Kidney tubule cell (primary cell): Measurements from ENCODE around the gene ZNF331.
"Not testable (repeated sequence)": the region's sequence is repeated elsewhere in the genome, so short reads cannot be mapped to it uniquely, and the experiment has no call there.

Experiments
- DNase-seq: peaks from one replicate; pipeline ENCODE4 v3.0.0-alpha.2; 2018; ENCODE audit warnings: low spot score

ZNF331 gene

DNA sequence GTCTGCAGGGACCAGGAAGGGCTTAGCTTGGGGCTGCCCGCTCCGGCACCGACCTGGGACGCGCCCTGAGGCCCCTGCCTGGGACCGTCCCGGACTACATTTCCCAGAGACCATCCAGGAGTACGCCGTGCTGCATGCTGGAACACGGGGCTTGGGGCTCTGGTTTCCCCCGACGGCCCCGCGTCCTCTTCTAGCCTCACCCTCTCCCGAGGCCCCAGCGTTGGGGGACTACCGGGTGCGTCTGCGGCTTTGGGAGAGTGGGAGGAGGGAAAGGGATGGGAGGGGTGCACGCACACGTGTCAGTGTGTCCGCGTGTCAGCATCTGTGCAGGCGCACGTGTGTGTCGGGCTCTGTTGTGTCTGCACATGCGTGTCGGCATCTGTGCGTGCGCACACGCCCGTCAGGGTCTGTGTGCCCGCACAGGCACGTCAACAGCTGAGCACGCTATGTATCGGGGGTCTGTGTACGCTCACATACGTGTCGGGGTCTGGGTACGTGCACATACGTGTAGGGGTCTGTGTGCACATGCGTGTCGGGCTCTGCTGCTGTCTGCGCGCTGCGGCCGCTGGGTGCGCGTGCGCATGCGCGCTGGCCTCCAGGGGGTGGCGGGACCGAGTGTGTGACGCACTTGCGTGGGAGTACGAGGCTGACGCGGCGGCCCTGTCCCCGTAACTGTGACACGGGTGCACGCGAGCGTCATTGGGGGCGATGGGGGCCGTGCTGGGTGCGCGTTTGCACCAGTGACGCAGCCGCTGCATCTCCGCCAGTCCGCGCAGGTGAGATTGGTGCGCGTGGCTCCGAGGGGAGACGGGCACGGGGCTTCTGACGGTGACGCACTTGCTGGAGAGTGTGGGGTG is at the start of gene ZNF331:
Gene ZNF331, plus strand, starts transcription at position 625 of the 857 bp plus-strand sequence. CDS start 31,232 bp downstream, outside the sequence.
- peak; percentile 70 for DNase-seq

DNA sequence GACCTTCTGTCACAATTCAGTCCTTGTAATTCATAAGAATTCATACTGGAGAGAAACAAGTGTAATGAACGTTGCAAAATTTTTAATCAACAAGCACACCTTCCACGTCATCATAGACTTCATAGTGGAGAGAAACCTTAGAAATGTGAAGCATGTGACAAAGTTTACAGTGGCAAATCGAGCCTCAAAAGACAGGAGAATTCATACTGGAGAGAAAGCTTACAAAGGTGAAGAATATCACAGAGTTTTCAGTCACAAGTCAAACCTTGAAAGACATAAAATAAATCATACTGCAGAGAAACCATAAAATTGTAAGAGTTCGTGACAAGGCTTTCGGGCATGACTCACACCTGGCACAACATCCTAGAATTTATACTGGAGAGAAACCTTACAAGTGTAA is 45.8 kb upstream of the ZNF331 start:
- no peak for DNase-seq

DNA sequence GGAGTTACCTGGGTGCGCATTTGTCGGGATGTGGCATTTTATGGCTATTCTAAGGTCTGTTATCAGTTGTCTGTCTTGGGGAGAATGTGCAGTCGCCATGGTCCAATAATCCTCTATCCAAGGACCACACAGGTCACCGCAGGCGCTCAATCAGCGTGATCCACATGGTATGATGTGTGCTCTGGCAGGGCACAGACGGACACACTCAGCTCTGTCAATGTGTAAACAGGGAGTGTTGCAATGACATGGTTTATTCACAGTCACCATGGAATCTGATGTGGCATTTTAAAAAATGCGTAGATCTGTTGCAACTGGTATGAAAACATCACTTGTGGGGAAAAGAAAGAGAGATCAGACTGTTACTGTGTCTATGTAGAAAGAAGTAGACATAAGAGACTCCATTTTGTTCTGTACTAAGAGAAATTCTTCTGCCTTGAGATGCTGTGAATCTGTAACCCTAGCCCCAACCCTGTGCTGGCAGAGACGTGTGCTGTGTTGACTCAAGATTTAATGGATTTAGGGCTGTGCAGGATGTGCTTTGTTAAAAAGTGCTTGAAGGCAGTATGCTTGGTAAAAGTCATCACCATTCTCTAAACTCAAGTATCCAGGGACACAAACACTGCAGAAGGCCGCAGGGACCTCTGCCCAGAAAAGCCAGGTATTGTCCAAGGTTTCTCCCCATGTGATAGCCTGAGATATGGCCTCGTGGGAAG is 40.5 kb upstream of the ZNF331 start:
- DNase-seq = peak; percentile 70

DNA sequence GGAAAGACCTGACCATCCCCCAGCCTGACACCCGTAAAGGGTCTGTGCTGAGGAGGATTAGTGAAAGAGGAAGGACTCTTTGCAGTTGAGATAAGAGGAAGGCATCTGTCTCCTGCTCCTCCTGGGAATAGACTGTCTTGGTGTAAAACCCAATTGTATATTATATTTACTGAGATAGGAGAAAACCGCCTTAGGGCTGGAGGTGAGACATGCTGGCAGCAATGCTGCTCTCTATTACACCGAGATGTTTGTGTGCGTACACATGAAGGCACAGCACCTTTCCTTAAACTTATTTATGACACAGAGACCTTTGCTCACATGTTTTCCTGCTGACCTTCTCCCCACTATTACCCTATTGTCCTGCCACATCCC is 39.9 kb upstream of the ZNF331 start:
- not testable (repeated sequence) for DNase-seq

DNA sequence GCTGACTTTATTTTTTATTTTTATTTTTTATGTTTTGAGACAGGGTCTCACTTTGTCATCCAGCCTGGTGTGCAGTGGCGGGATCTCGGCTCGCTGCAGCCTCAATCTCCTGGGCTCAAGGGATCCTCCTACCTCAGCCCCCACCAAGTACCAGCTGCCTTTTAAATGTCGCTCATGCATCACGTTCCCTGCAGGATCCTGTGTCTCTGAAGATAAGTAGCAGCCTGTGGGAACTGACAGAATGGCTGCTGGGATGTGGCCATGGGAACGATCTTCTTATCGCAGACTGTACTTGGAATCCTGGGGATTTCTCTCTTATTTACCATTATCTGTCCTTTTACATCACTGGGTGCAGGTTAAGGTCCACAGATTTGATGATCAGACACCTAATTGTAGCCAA is 34.8 kb upstream of the ZNF331 start:
- DNase-seq = not testable (repeated sequence)

DNA sequence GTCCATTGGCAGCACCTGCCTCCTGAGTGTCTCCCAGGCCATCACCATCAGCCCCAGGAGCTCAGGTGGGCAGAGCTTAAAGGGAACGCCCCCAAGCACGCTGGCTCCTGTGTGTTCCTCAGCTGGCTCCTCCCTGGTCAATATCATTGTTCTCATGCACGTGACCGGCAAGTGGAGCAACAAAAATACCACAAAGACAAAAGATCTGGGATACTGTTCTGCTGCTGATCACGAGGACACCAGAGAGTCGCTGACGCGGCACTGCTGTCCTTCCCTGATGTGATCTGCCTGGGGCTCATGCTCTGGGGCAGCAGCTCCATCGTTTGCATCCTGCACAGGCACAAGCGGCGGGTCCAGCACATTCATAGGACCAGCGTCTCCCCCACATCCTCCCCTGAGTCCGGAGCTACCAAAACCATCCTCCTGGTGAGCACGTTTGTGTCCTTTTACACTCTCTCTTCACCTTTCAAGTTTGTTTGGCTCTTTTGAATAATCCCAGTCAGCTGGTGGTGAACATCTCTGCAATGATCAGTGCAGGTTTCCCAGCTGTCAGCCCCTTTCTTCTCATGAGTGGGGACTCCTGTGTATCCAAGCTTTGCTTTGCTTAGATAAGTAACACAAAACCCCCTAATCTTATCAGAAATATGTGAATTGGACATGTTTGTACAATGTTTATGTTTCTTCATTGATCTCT is 34.1 kb upstream of the ZNF331 start:
- DNase-seq = not testable (repeated sequence)

DNA sequence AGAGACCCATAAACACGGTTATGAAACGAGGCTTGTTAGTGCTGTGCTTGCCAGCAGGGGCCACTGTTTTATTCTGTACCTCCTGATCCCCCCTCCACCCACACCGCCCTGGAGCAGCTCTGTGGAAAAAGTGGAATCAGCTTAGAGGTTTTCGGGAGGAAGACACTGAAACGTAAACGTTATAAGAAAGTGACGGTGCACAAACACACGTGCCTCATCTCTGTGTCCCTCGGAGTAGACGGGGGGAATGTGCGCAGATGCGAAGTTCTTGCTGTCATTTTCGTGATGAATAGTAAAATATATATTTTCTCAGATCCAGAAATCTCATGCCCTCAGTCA is 33.6 kb upstream of the ZNF331 start:
- DNase-seq = not testable (repeated sequence)

DNA sequence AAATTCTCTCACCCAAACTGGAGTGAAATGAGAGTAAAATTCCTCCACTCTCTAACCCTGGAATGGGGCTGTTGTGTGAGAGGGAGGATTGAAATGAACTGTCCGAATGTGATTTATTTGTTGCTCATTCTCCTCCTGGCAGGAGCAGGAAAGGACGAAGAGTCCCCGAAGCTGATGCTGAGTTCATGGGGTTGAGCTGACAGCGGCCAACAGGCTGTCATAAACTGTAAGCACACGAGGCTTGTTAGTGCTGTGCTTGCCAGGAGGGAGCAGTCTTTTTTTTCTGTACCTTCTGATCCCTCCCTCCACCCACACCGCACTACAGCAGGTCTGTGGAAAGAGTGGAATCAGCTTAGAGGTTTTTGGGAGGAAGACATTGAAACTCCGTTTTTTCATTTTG is 33.1 kb upstream of the ZNF331 start:
- DNase-seq = no peak

DNA sequence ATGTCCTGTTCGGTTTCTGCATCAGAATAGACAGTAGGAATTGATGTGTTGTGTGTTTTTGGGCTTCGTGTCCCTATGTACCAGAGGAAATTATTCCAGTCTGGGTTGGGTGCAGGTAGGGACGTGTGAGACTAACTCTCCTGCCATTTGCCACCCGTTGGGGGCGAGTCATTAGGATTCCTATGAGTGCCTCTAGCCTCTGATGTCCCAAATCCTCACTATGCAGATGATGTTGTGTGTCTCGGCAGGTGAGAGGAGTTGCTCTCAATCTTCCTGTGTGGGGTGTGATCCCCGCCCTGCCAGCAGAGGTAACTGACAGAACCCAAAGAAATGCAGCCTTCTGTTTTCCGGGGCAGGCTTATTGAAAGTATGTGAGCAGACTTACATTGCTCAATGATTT is 31.2 kb upstream of the ZNF331 start:
- DNase-seq = no peak

DNA sequence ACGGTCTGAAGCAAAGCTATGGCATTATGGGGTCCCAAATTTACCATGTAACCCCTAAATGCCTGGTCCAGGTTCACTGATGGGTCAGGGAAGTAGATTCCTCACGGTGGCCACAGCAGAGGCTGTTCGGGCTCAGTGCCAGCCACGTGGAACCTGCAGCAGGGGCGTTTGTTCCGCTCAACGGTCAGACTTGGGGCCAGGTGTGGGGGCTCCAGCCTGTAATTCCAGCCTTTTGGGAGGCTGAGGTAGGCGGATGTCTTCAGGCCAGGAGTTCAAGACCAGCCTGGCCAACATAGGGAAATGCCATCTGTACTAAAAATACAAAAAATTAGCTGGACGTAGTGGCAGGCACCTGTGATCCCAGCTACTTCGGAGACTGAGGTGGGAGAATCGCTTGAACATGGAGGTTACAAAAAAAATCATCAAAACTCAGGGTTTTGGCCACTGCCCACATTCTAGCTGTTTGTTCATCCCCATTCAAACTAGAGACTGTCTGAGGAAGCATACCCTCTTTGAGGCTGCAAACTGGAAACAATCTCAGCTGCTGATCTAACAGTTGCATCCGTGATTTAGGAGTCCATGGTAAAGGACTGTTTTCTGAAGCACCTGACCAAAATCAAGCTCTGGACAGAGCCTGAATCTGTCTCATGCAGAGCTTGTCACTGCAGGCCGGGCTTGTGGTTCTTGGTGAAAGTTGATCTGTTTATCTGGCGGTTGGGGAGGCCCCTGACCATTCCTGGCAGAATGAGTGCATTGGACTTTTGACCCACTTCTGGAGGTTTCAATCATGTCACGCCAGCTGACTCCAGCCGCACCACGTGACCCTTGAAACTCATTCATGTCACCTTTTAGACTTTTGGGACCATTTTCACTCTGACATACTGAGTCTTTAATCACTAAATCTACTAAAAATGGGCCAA is 30.2 kb upstream of the ZNF331 start:
- peak; percentile 39 for DNase-seq

DNA sequence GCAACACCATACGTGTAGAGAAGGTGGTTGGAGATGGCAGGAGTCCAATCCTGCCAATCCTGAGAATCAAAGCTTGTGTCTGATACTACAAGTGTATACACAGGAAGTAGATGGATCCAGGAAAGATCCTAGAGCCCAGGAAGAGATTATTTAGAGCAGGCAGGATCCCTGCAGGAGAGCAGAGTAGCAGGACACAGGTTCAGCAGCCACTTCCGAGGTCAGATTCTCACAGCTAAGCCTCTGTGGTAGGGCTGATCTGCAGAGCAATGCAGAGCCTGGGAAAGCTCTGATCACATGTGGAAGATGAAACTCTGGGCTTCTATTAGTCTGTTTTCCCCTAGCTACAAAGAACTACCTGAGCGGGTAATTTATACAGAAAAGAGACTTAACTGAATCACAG is 28.5 kb upstream of the ZNF331 start:
- no peak for DNase-seq

DNA sequence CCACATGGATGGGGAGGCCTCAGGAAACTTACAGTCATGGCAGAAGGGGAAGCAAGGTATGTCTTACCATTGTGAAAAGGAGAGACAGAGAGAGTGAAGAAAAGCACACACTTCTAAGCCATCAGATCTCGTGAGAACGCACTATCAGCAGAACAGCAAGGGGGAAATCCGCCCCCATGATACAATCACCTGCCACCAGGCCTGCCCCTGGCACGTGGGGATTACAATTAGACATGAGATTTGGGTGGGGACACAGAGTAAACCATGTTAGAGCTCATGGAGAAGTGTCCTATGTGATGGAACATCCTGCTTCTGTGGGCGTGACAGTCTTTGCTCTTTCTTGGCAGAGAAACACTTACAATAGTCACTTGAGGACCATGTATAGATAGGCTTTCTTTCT is 28.1 kb upstream of the ZNF331 start:
- no peak for DNase-seq

DNA sequence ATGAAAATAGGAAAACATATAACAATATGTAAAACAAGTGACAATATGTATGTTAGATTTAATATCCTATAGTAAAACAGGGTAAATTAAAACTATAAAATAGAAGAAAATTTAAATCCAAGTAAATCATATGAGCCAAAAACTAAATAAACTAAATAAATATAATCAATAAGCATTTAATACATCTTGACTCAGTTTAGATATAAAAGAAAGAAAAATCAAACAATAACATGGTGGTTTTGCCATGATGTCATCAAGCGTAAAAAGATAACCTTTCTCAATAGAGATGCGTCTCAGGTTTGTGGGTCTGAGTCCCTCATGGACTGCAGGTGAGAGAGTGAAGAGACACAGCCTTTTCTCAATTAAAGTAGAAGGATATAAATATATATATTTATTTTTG is 26.6 kb upstream of the ZNF331 start:
- DNase-seq = no peak

DNA sequence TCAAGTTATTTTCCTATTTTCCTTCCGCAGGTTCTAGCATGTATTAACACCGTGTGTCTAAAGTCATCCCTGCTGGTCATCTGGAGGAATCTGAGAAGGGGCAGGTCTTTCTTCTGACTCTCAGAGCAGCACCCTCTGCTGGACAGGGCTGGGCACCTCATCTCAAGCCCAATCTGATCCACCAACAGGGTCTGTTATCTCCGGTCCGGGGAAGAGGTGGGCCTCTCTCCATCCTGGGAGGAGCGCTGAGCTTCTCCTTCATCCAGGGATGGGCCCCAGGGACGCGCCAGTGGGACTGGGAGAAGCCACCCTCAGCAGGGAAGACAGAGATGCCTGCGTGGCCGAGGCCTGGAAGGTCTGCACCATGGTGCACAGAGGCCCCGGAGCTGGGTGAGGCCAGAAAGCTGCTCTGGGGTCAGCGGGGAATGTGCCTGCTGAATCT is 26.0 kb upstream of the ZNF331 start:
- peak; percentile 55 for DNase-seq

DNA sequence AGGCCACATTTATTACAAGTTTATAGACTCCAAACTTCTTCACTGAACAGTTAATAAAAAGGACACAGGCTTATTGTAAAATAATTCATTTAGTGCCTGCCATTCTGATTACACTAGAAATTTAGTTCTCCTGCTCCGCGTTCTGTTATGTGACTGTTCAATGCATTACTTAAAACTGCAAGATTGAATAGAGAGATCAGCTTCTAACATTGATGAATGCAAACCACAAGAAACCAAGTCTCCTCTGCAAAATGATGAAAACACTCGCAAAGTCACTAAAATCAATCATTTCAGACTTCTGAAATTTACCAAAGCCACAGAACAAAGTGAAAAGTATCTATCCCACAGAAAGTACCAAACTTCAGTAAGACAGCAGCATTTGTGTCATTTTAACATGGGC is 22.9 kb upstream of the ZNF331 start:
- not testable (repeated sequence) for DNase-seq

DNA sequence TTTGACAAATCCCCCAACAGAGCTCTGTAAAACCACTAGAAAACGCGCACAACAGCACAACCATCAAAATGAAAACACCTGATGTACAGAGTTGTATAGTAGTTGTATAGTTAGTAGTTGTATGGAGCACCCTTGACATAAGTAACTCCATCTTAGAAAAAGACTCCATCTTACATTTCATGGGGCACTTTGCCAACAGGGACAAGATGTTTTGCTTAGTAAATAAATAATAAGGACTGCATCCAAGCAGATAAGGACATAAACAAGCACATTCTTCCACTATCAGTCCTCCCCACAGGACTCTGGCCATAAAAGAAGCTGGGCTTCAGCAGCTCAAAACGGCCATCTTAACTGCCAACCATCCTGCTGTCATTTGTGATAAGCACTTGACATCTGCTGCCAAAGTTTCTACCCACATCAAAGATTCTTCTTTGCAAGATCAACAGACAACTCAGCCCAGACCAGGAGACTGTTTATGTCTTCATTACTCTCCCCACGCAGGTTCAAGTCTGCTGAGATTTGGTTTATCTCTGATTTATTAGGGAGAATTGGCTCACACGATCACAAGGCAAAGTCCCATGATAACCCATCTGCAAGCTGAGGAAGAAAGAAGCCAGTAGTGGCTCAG is 20.7 kb upstream of the ZNF331 start:
- no peak for DNase-seq

DNA sequence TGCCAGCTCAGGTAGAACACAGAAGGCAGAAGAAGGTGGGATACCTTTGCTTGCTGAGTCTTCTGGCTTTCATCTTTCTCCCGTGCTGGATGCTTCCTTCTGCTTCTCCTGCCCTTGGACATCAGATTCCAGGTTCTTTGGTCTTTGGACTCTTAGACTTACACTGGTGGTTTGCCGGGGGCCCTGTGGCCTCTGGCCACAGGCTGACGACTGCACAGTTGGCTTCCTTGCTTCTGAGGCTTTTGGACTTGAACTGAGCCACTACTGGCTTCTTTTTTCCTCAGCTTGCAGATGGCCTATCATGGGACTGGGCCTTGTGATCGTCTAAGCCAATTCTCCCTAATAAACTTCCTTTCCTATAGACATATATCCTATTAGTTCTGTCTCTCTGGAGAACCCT is 19.8 kb upstream of the ZNF331 start:
- no peak for DNase-seq

DNA sequence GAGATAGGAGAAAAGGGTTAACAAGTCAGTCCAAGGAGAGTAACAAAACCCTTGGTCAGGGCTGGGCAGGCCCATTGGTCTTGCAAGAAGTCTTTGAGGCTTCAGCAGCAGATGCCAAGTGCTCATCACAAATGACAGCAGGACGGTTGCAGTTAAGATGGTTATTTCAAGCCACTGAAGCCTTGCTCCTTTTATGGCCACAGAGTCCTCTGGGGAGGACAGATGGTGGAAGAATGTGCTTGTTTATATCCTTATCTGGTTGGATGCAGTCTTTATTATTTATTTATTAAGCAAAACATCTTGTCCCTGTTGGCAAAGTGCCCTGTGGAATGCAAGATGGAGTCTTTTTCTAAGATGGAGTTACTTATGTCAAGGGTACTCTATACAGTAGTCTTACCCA is 19.2 kb upstream of the ZNF331 start:
- DNase-seq = no peak

DNA sequence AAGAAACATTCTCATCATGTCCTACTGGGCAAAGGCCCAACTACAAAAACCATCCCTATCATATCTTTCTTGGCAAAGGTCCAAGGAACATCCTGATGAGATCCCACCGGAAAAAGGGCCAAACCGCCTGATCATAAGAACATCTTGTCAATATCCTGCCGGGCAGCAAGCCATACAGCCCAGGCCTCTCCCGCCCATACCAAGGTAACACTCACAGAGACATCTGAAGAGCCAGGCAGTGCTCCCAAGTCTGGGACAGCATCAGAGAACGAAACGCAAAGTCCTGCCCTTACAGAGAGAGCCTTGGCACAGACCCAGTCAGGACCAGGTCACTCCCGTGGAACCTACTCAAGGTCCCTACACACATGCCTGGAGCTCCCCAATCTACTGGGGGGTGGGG is 18.5 kb upstream of the ZNF331 start:
- no peak for DNase-seq

DNA sequence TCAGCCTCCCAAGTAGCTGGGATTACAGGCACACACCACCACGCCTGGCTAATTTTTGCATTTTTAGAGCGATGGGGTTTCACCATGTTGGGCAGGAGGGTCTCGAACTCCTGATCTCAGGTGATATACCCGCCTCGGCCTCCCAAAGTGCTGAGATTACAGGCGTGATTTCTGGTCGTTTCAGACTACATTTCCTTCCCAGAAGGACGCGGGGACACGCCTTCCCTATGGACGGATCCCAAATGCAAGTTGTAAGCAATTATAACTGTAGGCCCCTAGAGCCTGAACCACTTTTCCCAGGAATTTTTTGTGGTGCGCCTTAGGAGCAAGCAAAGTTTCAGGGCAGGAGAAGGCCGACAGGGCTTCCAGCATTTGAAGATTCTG is 17.8 kb upstream of the ZNF331 start:
- no peak for DNase-seq
